HG03025 (cell line): ENCODE results near the gene ORC2.
"Not testable (repeated sequence)": the region's sequence is repeated elsewhere in the genome, so short reads cannot be mapped to it uniquely, and the experiment has no call there.

Experiments used
- ATAC-seq: cut with Tn5 transposase; IDR thresholded peaks from one replicate; pipeline ENCODE4 v1.9.1; 2021; ENCODE audit warnings: mild to moderate bottlenecking, moderate library complexity; ENCODE audit not compliant: unreplicated experiment, low FRiP score

ORC2 gene

DNA sequence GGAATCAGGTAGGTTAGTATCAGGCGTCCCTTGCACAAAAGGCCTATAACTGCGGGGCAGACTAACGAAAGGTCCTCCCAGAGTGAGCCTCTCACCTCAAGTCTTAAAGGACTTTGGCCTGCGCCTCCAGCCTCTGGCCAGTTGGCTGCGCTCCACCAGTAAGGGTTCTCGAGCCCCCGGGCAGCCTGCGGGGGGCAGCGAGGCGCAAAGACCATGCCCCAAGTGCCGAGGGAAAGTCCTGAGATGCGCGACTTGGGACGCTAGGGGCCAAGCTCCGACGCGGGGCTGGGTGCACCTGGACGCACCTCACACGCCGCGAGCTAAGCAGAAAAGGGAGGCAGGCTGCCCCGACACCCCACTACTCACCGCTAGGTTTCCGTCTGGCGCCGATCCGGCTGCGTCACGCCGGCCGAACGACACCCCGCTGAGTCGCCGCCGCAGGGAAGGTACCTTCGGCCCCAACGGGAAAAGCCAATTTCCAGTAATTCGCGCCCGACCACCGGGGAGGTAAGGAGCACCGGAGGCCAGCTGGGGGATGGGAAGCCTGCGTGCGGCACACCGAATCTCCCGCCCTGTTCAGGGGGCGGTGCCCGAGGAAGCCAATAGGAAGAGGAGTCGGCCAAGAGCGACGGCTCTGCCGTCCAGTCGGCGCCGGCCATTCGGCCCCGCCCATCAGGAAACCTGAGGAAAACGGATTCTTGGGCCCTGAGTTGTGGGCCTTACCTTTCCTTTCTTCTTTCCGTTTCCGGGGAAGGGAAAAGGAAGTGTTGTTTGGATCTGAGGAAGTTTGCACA lies at the start of gene ORC2:
Gene ORC2, minus strand, starts transcription at position 537 of the 794 bp plus-strand sequence. CDS start 5,537 bp downstream, outside the sequence.
- peak; percentile 91 for ATAC-seq

DNA sequence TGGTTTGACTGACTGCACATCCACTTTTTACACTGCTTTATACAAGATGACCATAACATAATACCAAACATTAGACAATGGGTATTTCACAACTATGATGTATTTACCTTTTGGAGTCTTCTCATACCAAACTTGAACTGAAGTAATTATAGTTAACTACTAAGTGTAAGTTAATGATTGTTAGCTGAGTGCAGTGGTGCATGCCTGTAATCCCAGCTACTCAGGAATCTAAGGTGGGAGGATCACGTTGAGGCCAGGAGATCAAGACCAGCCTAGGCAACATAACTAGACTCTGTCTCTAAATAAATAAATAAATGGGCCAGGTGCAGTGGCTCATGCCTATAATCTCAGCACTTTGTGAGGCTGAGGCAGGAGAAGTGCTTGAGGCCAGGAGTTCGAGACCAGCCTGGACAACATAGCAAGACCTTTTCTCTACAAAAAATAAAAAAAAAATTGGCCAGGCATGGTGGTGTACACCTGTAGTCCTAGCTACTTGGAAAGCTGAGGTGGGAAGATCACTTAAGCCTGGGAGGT lies 44.9 kb upstream of the ORC2 start:
- no peak for ATAC-seq

DNA sequence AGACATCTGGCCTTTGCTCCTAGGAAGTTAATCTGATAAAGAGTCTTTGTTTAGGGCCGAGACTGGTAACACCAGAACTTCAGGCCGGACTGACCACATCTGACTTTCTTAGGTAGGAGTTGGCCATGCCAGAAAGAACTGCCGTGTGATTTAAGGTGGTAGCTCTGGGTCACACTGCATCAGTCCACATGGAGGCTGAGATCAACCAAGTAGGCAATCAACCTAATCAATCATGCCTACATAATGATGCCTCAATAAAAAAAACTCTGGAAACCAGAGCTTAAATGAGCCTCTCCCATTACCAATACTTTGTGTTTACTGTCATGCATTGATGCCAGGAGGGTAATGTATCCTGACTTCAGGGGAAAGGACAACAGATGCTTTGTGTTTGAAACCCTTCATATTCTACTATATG lies 44.1 kb upstream of the ORC2 start:
- ATAC-seq: no peak

DNA sequence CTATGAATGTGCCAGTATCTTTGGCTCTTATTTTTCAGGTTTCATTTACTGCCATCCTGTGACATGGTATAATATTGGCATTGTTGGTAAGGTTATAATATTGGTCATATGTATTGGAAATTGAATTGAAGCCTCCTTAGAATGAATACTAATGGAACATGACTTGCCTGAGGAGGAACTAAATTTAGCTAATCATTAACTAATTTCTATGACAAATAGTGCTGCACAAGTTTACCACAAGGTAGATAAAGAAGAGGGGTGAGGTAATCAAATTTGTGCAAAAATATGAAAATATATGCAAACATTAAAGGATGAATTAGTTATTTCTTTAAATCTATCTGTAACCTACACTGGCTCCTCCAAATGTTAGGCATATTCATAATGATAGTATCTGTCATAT lies 43.2 kb upstream of the ORC2 start:
- ATAC-seq: no peak

DNA sequence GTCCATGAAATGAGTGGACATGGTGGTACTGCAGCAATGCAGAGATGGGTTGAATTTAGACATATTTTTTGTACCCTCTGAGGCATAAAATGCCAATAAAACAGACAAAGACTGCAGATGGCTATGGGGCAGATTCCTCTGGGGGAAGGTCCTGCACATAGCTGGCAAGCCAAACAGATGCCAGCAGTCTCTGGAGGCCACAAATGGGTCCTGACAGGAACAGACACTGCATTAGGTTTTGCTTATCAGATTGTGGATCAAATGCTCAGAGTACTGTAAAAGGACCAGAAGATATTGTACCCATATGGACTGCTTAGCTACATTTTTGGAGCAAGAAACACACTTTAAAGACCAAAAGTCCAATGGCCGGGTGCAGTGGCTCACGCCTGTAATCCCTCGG lies 40.9 kb upstream of the ORC2 start:
- ATAC-seq: no peak

DNA sequence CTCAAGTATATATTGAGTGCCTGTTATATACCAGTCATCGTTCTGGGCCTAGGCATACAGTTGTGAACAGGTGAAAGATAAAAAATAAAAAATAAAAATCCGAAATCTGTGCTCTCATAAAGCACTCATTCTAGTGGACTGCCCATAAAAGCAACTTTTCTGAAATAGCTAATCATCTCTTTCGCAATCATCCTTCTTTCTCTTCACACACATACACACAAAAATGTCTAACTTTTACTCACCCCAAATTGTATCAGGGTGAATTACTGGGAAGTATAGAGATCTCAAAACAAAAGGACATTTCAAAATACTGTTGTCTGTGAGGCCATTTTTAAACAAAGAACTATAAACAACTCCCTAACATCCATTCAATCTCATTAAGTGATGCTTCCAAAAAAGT lies 29.6 kb upstream of the ORC2 start:
- no peak for ATAC-seq

DNA sequence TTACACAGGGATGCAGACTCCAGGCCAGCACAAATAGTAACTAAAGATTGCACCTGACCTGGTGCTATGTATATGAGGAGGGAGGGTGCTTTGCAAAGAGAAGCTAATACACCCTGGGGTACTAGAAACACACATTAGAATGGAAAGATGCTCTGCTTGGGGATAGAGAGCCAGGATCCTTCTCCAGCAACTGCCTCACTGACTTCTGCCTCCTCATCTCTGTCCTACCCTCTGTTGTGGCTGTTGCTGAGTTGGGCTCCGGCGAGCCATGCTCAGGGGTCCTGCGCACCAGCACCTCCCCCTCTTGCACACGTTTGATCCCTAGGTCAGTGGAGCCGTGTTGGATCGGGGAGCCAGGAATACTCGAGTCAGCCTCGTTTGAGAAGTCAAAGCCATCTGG lies 23.7 kb upstream of the ORC2 start:
- ATAC-seq: no peak

DNA sequence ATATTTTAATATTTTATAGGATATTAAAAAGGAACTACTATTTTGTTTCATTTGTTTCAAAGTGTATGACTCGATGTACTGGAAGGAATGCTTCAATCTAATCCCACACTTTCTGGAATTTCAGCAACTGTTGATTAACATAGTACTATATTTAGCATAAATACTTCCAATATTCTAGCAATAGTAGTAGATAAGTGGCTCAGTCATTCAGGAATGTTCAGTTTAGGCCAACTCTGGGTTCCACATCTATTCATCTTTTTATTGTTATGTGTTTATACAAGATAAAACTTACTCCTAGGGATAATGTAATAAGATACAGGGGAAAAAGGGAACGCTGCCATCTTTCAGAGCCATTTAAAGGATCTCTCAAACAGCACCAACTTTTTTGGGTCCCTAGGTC lies 22.3 kb upstream of the ORC2 start:
- ATAC-seq: no peak

DNA sequence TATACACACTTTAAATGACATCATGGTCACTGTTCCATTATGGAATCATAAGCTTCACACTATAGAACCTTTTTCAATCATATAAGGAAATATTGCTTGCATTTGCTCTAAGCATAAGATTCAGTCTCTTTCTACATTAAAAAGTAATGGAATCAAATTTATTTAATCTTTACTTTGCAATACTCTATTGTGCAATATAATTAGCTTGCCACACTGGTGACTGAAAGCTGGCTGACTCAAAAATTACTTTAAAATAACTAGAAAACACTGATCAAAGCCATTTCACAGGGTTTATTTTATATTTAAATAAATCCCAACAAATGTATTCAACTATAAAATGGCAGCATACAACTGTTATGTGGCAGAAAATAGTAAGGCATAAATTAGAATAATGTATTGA lies 13.2 kb upstream of the ORC2 start:
- ATAC-seq: no peak

DNA sequence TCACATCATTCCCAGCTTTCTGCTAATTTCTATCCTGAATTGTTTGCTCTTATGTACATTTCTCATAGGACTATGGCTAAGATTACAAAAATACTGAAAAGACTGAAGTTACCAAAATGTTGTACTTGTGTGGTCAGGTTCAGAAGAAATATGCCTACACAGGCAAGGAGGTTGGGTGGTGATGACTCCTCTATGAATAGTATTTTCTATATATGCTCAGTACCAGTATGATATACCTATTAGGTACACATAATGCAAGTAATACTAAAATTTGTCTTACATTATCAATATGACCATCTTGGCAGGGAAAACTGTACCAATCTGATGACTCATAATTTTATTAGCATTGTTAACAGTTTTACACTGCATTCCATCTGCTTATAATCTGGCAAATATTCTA lies 12.2 kb upstream of the ORC2 start:
- no peak for ATAC-seq

DNA sequence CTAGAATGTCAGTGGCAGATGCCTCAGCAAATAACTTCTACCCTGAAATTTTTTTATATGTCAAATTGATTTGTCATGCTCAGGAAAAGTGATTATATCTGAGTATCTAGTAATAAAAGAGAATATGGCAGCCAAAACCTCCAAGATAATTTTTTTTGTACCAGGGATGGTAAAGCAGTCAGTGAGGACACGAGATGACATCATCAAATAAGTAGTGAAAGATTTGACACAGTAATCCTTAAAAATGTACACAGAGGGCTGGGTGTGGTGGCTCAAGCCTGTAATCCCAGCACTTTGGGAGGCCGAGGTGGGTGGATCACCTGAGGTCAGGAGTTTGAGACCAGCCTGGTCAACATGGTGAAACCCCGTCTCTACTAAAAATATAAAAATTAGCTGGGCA lies 6.6 kb upstream of the ORC2 start:
- ATAC-seq: not testable (repeated sequence)

DNA sequence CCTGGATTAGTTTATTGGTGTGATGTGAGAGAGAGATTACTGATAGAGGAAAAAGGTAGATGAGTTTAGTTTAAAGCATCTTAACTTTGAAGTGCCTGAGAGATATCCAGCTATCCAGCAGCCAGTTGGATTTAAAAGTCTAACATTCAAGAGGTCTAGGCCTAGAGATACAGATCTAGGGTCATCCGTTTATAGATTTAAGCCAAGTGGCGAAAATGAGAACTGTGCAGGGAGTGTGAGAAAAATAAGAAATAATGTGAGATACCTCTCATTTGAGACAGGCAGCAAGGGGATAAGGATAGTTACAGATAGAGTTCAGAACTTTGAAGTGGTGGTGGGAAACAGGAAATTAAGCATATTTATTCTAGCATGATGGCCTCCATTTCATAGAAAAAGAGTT lies 5.3 kb upstream of the ORC2 start:
- ATAC-seq: no peak

DNA sequence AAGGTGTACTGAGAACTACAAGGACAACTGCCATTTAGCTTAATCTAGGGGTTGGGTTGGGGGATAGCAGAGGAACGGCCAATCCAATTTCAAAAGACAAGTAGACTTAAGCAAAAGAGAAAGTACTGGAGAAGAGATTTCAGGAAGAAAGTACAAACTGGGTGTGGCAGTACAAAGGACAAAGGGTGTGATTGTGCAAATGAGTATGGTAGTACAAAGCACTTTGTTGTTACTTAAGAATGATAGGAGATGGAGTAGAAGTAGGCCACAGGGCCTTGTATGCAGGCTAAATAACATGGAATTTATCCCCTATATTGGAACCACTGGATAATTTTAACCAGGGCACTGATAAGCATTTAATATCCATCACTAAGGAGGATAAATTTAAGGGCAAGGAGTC lies 4.7 kb upstream of the ORC2 start:
- no peak for ATAC-seq

DNA sequence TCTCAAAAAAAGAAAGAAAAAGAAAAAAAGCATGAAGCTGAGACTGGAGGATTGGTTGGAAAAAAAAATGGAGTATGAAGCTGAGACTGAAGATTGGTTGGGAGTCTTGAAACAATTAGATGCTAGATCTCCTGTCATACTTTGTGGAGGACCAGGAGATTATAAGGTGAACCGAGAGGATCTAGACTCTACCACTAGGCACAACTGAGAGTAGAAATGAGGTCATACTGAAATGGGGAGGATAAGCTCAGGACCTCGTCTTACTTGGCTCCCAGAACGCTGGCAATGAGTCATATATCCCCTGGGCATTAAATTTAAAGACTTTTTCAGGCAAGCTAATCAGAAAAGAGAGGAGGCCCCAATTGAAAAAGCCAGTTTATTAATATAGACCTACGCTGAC lies 3.3 kb upstream of the ORC2 start:
- ATAC-seq: no peak

DNA sequence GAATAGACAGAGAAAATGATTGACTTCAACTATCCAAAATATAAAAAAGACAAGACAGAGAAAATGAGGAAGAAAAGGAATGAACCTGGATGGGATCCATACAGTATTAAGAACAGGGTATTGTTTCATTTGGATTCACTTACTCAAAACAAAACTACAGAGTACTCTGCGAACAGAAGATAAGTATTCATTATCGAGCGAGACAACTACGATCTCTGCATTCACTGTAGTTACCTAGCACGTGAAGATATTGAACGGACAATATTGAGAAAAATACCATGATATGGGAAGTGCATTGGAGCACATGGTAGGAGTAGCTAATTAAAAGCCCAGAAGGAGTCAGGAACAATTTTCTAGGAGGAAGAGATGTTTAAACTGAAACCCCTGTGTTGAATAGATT lies 1.0 kb upstream of the ORC2 start:
- ATAC-seq: no peak

DNA sequence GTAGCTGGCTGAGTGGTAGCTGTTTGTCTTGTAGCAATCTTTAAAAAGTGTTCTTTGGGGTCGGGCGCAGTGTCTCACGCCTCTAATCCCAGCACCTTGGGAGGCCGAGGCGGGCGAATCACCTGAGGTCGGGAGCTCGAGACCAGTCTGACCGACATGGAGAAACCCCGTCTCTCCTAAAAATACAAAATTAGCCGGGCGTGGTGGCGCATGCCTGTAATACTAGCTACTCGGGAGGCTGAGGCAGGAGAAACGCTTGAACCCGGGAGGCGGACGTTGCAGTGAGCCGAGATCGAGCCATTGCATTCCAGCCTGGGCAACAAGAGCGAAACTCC lies 425 bp upstream of the ORC2 start:
- not testable (repeated sequence) for ATAC-seq

DNA sequence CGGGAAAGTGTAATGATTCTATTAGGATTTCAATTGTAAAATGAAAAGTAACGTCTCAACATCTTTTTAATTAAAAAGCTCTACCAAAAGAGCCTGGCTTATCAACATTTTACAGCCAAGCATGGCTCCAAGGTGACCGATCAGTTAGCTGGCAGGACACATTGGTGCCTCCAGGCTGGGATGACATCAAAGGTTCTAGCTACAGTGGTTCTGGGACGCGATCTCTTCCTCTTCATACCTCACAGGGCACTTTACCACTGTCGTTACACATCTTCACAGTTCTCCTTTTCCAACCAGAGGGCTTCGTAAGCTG lies 693 bp downstream of the ORC2 start:
- peak; percentile 13 for ATAC-seq

DNA sequence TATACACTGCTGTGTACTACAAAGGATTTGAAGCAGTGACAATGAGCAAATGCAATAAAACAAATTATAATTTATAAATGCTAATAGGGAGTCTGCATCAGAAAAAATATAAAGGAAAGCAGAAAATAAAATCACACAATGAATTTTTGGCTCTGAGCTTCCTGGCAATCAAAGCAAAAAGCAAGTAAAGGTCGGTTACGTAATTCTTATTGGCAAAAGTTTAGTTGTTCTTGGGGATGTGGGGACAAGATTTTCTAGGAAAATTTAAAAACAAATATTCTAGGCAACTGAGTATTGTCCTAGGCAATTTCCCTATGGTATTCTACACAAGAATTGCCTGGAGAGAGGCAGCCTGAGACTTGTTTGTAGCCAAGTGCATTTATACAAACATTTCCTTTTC lies 1.8 kb downstream of the ORC2 start:
- ATAC-seq: no peak

DNA sequence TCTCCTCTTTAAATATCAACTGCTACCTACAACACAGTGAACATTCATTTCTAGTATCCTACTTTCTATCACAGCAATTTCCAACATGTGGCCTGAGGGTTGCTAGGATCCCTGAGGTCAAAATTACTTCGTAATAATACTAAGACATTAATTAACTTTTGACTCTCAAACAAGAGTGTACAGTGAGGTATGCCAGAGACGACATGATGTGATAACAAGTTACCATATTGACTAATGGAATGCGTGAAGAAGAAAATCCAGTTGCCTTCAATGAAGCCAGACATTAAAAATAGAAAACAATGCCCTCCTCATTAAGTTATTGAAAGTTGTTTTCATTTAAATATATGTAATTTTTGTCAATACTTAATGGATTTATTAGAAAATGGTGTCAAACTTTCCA lies 13.1 kb downstream of the ORC2 start:
- no peak for ATAC-seq

DNA sequence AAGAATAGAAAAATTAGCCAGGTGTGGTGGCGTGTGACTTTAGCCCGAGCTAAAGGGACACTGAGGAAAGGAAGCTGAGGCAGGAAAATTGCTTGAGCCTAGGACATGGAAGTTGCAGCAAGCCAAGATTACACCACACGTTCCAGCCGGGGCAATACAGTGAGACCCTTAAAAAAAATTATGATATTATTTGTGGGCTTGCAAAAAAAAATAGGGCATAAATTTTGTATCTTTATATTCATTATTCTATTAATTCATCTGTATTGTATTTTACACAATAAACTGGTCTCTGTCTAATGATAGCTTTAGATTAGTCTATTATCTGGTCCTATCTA lies 18.1 kb downstream of the ORC2 start:
- ATAC-seq: no peak

DNA sequence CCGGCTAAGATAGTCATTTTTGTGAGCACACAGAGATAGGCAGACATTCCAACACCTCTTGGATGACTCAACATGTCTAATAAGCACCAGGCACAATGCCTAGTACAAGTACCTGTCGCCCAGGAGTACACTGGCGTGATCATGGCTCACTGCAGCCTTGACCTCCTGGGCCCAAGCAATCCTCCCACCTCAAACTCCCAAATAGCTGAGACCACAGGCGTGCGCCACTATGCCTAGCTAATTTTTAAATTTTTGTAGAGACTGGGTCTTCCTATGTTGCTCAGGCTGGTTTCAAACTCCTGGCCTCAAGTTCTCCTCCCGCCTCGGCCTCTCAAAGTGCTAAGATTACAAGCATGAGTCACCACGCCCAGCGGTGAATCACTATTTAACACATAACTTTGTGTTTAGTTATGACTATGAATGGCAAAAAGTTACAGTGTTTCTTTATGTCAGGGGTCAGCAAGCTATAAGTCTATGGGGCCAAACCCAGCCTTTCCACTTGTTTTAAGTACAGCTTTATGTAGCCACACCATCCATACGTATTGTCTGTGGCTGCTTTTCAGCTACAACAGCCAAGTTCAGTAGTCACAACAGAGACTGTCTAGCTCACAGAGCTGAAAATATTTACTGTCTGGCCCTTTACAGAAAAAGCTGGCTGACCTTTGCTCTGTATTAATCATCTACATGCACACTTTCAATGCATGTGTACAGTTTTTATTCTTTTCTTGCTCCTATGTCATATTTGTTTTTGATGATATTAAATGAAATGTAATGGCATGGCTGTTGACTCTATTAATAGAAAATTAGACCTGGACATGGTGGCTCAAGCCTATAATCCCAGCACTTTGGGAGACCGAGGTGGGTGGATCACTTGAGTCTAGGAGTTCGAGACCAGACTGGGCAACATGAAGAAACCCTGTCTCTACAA lies 18.7 kb downstream of the ORC2 start:
- no peak for ATAC-seq

DNA sequence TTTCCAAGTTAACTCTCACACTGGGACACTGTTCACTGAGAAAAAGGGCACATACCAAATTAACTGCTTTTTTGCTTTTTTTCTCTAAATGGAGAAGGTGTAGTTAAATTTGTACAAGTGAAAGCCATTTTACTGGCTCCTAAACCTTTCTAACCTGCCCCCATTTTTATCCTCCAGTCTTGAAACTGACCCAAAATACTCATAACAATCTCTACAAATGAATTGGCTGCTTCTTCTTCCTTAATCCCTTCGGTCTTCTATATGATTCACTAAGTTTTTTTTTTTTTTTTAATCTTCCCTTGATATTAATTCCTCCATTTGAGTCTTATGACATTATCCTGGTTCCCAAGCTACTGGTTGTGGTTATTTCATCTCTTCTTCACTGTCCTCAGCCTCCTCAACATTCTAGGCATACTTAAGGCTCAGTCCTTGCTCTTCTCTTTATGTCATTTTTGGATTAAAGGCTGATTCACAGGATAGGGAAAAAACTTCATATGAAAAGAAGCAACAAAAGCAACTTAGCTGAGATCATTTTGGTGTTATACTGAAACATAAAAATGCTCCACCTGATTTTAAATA lies 19.8 kb downstream of the ORC2 start:
- no peak for ATAC-seq
